Measurements from ENCODE around the gene ZNF507.

DNA sequence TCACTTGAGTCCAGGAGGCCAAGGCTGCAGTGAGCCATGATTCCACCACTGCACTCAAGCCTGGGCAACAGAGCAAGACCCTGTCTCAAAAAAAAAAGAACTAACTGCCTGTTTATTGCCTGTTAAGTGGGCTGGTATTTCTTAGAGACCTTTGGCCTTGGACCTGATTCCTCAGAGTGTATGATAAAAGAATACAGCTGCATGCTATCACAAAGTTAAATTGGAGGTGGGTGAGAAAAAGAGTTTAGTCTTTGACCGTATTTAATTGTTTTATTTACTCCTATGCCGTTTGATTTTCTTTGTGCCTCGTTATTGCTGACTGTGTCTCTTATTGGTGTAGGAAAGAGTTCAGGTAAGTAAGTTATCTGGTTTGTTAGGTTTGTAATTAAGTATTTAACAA, 34.9 kb downstream of the ZNF507 start:
- TF ChIP-seq, protein P1, sequence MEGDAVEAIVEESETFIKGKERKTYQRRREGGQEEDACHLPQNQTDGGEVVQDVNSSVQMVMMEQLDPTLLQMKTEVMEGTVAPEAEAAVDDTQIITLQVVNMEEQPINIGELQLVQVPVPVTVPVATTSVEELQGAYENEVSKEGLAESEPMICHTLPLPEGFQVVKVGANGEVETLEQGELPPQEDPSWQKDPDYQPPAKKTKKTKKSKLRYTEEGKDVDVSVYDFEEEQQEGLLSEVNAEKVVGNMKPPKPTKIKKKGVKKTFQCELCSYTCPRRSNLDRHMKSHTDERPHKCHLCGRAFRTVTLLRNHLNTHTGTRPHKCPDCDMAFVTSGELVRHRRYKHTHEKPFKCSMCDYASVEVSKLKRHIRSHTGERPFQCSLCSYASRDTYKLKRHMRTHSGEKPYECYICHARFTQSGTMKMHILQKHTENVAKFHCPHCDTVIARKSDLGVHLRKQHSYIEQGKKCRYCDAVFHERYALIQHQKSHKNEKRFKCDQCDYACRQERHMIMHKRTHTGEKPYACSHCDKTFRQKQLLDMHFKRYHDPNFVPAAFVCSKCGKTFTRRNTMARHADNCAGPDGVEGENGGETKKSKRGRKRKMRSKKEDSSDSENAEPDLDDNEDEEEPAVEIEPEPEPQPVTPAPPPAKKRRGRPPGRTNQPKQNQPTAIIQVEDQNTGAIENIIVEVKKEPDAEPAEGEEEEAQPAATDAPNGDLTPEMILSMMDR (IDR thresholded peaks at IDR 0.05): no peak
- no peak for TF ChIP-seq POLR2A (IDR thresholded peaks at IDR 0.05)
